HG03196 (cell line): ENCODE results near the gene MROH9.
"Not testable (repeated sequence)": the region's sequence is repeated elsewhere in the genome, so short reads cannot be mapped to it uniquely, and the experiment has no call there.

Experiments used
- ATAC-seq: cut with Tn5 transposase; IDR thresholded peaks from one replicate; pipeline ENCODE4 v1.9.1; 2021; ENCODE audit not compliant: unreplicated experiment

The MROH9 gene, protein sequence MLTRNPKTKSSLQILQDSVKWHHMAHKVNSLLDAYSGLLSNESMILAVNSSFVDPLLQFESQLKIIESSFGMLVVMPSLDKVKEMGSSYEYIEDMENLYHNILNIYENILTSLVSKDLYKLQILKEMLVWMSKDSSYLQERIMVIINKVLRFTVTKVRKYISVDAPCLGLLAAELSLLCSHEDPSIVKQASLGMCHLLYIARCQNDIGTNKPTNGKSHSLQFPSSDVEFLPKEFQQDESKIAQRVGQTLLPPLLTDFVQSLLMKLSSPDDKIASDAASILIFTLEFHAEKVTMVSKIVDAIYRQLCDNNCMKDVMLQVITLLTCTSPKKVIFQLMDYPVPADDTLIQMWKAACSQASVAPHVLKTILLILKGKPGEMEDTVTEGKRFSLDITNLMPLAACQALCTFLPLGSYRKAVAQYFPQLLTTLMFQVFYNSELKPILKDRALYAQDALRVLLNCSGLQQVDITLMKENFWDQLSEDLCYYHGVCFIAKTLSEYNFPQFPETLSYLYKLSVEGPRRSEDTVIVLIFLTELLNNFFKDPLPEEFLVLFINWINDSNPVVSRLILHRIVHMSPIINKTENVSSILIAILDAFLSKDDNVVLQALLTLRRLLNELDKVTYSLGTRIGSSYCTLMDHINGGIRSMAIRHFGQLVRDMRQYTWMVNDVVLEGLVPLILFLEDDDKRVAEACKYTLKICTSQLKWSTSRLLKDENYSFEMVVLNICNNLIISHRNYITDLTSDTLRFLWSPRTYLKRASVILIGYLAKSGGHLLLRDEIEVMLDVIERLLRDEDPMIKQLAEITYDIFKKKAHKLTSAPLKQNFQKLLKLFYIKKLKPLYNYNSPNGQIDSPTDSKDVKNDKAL

DNA sequence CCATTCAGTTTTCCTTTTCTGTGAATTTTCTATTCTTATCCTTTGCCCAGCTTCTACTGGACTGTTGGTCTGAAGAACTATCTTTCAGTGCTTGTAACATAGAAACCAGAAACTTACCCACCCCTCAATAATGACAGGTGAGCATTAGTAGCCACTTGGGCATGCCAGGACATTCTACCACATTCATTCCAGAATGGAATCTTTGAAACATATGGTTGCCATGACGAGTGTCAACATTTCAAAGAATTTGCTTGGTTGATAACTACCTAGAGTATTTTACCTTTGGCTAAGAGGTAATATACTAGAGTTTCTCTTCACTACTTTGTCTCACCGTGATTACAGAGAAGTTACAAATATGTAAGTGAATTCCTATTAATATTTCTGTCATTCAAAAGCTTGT, at the start of gene MROH9:
TSS of gene MROH9 (plus strand) at position 304 of the 400 bp plus-strand sequence. CDS start 10,023 bp downstream, outside the sequence.
- no peak for ATAC-seq

DNA sequence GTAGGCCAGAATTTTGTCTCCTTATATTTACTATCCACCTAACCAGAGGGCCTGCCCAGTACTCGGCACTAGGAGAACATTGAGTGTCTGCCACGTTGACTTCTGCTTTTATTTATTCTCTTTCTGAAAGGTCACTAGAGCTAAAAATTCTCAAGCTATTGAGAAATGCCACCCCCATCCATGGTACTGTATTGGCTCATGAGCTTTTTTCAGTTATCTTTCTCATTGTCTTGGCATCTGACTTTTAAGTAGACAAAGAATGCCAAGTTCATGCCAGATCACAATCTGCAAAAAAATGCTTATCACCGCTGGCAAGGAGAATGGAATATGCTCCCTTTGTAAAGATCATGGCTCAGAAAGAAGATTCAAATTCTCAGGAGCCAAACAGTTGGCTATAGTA, 49.8 kb upstream of the MROH9 start:
- no peak for ATAC-seq

DNA sequence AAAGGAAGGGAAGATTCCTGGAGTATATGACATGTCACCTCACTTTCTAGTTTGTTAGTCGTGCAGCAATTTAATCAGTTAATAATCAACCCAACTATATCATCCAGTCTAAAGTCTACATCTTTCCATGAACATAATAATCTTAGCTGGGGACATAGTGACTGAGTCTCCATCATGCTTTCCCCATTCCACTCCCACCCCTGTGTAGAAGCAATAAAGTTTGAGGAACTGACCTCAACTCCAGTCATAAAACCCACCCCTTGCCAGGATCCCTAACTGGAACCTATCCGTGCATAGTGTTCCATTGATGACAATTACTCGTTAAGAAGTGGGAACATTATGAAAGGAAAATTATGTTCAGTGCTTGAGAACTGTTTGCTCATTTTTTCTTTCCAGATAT, 48.9 kb upstream of the MROH9 start:
- no peak for ATAC-seq

DNA sequence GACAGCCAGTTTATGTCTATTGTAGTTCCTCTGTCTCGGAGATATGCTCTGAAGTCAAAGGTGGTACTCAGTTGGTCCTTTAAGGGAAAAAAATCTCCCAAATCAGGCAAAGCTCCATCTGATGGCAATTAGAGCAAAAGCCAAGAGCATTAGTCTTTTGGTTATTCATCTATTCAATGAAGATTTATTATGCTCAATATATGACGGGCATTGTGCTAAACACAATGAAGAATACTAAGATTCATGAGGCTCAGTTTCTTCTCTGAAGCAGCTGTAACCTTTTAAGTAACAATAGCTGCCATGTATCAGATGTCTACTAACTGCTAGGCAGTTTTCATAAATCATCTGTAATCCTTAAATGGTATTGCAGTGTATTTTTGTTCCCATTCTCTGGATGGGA, 47.6 kb upstream of the MROH9 start:
- ATAC-seq, result no peak

DNA sequence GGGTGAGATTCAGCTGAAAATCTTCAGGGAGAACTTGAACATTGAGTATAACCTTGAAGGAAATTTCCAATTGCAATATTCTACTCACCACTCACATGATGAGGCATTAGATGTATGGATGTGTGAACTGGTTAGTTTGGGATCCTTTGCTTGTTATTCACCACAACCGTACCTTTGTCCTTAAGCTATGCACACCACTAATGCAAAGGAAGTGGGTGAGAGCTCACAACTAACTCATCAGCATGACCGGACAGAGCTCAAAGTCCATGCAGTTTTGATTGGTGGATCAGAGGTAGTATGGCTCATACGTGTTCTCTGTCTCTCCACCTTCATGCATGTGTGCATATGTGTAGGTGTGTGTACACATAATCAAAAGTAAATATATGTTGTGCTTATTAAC, 43.5 kb upstream of the MROH9 start:
- ATAC-seq, result no peak

DNA sequence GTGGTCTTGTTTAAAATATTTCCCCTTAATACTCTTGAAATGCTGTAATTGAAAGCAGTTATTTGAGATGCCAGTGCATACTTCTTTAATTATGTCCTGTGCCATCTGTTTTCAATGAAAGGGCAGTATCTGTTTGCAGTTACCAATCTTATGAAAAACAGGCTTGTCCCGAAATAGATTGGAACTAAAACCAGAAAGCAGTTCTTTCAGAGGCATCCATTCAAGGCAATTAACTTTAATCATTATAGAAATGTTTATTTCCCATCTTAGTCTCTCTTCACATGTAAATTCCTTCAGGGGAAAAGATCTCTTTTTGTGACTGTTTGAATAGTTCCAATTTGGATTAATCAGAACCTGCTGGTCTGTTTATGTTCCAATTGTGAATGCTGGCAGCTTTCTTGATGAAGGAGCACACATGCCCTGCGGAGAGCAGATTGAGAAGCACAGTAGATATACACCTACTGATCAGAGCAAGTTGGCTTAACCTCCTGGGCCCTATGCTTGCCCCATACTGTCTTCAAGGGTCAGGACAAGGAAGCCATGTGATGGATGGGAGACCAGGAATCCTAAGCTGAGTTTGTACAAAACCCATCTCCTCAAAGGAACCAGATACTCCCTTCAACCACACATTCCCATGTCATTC, 41.6 kb upstream of the MROH9 start:
- no peak for ATAC-seq

DNA sequence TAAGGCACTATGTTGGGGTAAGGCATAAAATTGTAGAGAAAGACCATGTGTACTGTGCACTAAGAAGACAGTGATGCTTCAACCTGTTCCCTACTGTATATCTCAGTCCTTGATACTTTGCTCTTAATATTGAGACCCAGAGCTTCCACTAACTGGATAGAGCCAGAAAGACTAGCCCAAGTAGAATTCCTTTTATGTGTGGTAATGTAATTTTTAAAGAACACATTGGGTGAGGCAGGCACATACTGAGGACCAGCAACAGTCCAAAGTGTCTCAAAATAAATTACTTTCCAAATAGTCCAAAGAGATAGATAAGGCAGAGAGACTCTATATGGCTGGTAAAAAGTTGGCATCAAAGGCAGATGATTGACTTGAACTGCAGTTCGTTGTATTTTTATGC, 31.4 kb upstream of the MROH9 start:
- no peak for ATAC-seq

DNA sequence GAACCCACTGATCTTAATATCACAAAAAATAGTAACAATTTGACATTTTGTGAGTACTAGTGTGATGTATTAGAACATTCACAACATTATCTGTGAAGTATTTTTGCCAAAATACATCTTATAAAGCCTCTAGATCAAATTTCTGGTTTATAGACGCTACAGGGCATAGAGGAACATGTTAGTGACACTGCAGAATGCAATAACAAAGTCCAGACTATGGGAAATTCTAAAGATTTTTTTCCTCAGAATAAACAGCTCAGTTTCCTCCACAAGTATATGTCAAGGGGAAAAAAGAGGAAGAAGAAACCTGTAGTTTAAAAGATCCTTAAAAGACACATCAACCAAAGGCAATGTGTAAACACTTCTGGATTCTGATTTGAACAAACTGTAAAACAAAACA, 26.4 kb upstream of the MROH9 start:
- ATAC-seq, result no peak

DNA sequence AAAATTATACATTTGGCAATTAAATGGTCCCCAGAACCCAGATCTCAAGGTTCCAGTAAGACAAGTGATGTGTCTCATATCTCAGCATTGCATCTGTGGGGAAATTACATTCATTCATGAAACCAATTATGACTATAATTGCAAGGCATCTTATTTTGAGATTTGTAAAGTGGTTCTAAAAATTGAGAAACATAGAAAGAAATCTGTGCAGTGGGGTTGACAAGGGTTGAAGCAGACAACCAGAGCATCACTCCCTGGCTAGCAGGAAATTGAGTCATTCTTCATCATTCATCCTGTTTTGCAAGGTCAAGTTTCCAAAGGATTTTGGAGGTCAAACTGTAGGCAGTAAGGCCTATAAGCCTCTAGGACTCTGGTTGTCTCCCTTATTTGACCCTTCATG, 25.1 kb upstream of the MROH9 start:
- ATAC-seq, result no peak

DNA sequence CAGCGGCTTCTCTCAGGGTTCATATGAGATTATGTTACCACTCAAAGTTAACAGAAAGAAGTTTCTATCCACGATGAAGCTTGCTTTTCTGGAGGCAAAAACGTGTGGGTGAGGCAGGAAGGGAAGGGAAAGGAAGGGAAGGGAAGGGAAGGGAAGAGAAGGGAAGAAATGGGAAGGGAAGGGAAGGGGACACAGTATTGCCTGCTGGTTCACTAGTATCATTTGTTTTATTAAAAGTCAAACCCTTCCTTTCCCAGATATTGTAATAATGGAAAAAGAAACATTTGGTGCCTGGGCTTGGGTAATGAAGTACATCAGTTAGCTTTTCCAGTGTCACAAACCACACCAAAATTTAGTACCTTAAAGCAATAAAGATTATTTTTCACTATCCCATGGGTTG, 18.0 kb upstream of the MROH9 start:
- ATAC-seq, result no peak

DNA sequence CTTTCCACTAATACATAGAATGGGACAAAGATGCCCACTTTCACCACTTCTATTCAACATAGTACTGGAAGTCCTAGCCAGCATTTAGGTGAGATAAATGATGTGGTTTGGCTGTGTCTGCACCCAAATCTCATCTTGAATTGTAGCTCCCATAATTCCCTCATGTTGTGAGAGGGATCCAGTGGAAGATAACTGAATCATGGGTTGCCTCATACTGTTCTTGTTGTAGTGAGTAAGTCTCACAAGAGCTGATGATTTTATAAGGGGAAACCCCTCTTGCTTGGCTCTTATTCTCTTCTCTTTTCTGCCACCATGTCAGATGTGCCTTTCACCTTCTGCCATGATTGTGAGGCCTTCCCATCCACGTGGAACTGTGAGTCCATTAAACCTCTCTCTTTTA, 10.7 kb upstream of the MROH9 start:
- ATAC-seq, result not testable (repeated sequence)

DNA sequence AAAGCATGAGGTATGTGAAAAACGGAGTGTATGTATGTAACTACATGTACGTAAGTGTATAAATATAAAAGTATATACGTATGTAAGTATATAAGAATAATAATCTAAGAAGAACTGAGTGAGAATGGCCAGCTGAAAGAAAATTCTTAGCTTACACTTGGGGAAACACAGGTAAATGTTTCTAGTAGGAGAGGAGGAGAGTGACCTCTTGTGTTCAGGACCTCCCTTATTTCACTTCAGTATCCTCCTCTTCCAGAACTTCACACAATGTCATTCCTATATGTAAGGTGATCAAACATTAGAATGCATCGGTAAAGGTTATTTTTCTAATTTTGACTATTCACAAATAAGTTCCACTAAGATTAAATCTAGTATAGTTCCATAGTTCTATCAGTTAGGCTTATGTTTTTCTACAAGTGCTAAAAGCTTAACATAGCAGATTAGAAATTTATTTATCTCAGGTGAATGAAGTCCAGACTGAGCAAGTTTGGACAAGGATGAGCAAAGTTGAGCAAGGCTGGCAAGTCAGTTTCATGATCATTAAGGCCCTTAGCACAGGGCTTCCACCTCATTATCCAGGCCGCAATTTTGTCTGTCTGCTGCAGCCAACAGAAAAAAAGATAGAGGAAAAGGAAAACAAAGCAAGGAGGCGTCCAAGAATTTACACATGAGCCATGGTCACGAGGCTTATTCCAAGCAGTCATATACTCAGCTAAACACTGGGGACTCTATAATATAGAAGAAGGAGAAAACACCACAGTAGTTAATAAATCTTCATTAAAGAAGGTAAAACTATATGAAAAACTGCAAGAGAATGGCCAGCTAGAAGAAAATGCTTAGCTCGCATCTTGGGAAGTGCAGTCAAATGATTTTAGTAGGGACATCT, 7.1 kb upstream of the MROH9 start:
- no peak for ATAC-seq

DNA sequence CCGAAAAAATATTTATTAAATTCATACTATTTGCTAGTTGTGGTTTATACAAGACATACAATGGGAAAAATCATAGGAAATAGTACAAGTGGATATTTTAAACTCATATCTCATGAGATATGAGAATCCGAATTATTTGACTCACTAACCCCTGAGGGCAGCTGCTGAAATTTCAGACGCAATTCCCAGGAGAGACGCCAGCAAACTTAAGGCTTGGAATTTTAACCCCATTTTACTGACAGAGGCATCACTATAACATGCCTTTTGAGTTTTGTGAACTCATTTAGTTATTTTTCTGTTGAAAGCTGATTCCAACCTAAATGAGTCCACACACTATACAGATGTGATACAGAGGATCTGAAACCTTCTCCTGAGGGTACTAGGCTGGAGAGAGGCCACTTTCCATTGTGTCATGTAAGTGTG, 5.9 kb upstream of the MROH9 start:
- no peak for ATAC-seq

DNA sequence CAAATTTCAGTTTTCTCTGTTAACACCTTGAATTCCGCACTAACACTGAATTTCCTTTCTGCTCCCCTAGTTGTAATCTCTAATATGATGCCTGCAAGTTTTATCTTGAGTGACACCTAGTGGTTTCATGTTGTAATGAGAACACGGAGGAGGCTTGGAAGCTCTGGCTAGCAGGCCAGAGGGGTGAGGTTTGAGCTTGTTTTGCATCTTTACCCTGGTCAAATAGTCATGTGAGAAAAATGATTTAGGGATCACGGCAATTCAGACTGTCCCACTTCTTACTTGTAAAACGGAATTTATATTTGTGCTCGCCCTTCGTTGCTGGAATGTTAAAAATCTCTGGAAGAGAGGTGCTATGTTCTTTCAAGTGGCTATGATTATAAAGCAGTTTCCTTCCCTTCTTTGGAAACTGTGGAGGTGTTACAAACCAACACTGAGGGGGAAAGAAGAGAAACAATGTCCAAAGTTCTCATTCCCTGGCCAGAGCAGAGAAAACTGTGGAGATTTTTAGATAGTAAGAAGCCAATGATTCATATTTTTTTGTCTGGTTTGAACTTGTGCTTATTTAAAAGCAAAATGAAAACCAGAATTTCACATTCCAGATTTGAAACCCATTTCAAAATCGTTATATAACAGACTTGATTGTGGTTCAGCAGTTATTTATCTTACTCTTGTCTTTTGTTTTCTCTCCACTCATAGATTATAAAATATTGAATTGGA, 5.3 kb upstream of the MROH9 start:
- ATAC-seq, result no peak

DNA sequence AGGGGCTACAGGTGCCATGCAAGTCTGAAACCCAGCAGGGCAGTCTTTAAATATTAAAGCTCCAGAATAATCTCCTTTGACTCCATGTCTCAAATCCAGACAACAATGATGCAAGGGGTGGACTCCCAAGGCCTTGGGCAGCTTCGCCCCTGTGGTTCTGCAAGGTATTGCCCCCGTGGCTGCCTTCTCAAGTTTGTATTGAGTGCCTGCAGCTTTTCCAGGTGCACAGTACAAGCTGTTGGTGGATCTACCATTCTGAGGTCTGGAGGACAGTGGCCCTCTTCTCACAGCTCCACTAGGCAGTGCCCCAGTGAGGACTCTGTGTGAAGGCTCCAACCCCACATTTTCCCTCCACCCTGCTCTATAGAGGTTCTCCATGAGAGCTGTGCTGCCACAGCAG, 3.7 kb upstream of the MROH9 start:
- ATAC-seq, result no peak

DNA sequence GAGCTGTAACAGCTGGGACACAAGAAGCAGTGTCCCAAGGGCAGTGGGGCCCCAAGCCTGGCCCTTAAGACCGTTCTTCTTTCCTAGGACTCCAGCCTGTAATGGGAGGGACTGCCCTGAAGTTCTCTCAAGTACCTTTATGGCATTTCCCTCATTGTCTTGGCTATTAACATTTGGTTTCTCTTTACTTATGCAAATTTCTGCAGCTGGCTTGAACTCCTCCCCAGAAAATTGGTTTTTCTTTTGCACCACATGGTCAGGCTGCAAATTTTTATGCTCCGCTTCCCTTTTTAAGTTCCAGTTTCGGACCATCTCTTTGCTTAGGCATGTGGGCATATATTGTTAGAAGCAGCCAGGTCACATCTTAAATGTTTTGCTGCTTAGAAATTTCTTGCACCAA, 3.1 kb upstream of the MROH9 start:
- ATAC-seq, result no peak

DNA sequence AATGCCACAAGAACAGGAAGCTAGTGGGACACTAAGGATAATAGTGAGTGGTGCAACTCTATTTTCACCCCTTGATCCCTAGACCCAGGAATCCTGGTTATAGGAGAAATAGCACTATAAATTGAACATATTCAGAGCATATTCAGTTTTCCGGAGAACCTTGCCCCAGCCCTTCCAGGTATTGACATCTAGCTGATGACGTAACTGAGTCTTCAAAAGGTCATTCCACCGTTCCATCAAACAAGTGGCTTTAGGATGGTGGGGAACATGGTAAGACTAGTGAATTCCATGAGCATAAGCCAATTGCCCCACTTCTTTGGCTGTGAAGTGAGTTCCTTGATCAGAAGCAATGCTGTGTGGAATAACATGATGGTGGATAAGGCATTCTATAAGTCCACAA, 2.9 kb downstream of the MROH9 start:
- no peak for ATAC-seq

DNA sequence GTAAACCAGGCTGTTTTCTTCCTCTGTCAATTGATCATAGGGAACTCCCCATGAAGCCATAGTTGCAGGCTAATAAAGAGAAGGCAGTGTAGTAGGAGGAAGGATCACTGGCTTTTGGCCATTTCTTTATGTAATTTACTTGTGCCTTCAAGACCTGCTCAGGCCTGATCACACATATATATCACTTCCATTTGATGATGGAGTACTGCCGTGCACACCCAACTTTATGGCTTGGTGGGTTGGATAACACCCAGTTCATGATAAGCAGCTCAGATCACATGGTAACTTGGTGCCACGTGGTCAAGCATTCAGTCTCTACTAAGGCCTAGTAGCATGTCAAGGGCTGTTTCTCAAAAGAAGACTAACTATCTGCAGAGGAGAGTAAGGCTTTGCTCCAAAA, 4.1 kb downstream of the MROH9 start:
- ATAC-seq, result no peak

DNA sequence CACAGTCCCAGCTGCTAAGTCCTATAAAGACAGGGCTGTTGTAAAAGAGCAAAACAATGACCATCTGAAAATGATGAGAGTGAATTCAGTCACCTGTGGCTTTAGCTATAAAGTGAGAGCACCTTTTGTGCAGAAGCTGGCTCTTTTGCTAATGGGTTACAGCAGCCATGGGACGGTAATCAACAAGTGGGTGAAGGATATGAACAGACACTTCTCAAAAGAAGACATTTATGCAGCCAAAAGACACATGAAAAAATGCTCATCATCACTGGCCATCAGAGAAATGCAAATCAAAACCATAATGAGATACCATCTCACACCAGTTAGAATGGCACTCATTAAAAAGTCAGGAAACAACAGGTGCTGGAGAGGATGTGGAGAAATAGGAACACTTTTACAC, 16.4 kb downstream of the MROH9 start:
- ATAC-seq, result not testable (repeated sequence)

DNA sequence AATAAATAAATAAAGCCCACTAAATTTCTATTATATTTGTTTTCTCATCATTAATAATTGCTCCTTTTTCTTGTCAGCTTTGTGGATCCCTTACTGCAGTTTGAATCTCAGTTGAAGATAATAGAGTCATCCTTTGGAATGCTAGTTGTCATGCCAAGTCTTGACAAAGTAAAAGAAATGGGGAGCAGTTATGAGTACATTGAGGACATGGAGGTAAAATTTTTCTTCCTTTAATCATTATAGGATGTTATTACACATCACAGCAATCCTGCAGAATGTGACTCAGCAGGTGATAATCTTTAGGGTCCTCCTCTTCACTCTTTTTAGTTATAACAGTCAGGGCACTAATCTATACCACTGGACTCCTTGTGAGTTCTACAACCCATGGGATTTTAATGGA, 24.1 kb downstream of the MROH9 start:
- no peak for ATAC-seq
